GM21528 (cell line): ENCODE results near the gene POLN.

Experiments
- ATAC-seq: cut with Tn5 transposase; IDR thresholded peaks from one replicate; pipeline ENCODE4 v1.9.1; 2021; ENCODE audit warnings: mild to moderate bottlenecking, moderate library complexity; ENCODE audit not compliant: unreplicated experiment, low FRiP score

POLN gene

DNA sequence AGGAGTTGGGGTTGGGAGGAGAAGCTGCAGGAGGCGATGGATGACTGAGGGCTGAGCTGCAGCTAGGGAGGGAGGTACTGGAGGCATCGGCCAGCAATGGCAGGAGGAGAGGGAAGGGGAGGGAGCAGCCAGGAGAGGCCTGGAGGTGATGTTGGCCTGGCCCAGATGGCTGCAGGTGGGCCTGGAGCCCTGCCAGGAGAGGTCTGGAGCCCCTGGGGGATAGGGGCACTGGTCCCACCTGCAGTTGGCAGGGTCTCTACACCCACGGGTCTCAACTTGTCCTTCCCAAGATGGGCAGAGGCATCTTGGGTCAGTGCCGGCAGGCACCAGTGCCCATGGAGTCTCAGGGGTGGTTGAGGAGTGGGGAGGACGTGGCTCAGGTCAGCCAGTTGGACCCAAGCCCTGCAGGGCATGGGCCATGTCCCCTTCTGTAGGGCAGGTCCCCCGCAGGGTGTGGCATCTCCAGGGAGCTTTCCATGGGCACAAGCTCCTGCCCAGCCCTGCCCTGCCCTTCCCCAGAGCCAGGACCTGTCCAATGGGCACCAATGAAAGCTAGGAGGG, 22.6 kb upstream of the POLN start:
- ATAC-seq, result no peak

DNA sequence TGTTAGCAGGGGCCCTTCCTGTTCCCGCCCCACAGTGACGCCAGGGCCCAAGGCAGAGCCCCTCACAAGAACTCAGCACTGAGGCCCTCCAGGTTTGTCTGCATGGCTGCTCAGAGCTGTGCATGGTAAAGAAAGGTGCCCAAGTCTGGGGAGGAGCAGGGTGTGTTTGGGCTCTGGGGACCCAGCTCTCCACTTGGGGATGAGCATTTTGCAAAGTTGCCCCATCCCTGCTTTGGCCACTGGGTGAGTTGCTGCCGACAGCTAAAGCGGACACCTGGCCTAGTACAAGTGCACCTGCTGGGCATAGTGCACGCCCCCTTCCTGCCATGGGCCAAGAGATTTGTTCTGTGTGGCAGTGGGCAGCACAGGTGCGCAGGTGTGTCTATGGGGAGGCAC, 22.0 kb upstream of the POLN start:
- no peak for ATAC-seq

DNA sequence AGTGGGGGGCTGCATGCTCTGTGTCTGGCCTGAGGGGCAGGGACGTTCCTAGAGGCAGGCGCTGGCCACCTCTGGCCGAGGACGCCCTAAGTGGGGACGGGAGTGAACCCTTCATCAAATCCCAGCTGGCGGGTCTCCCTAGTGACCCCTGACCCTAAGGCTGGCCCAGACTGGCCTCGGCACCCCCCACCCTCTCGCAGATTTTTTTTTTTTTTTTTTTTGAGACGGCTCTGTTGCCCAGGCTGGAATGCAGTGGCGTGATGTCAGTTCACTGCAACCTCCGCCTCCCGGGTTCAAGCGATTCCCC, 21.0 kb upstream of the POLN start:
- ATAC-seq, result no peak

DNA sequence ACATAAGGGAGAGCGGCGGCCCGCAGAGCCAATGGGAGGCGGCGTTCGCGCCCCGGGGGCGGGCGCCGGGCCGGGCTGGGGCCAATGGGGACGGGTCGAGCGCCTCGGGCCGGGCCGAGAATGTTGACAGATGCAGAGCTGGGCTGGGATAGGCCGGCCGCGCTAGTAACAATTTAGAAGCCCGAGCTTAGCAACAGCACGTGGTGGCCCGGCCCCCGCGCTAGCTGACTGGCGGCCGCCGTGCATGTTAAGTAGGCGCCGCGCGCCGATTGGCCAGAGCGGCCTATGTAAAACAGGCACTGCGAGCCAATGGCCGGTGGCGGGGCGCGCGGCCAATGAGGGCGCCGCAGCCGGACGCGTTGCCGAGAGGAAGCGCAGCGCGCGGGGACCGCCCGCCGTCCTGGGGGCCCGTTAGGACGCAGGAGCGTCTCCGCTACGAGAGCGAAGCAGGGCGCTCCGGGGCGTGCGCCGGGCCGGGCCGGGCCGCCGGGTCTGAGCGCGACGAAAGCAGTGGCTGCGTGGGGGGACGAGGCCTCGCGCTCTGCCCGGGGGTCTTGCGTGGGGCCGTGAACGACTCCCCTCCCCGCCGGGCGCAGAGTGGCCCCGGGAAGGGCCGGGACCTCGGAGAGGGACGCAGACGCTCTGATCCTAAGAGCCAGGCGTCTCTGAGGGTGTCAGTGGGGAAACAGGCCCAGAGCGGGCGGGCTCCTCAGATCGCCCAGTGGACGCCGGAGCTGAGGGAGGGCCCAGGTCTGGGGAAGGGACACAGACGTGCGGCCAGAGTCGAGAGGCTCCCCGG, 20.4 kb upstream of the POLN start:
- peak; percentile 88 for ATAC-seq

DNA sequence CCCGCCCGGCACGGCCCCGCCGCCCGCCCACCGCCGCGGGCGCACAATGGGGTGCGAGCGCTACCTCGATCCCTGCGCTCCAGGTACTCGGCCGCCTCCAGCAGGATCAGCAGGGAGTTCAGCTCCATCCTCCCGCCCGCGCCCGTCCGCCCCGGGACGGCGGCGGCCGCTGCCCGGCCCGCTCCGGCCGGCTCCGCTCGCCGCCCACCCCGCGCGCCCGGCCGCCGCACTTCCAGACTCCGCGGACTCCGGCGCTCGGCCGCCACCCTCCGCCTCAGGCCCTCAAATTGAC, 19.9 kb upstream of the POLN start, which contains the start of gene MXD4:
Gene MXD4 (minus strand): TSS at position 257 of the 292 bp plus-strand sequence. CDS start 129 bp downstream, at position 128.
- peak; percentile 2 for ATAC-seq

DNA sequence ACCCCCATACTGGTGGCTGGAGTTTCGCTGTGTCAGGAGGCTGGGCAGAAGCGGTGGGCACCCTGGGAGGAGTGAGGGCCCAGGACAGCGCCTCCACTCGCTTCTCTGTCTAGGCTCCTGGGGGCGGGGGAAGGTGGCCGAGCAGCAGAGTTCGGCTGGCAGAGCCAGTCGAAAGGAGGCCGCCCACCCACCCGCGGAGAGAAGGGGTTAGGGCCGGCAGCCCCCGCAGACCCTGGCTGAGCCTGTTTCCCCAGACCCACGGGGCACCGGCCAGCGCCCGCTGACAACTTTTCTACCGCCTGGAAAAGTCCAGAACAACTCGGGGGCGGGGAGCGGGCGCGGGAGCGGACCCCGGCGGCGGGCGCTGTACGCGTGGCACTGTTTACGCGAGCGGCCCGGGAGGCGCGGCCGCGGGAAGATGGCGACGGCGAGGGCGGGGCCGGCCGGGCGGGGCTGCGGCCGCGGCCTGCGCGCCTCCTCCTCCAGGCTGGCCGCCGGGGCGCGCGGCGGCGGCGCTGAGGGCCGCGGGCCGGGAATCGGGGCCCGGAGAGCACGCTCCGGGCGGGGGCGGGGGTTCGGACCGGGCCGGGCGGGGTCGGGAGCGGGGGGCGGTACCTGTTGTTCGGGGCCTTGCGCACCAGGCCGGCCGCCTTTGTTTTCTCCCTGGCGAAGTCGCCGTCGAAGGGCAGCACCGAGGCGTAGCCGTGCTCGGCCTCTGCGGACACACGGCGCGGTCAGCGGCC, 19.4 kb upstream of the POLN start:
- no peak for ATAC-seq

DNA sequence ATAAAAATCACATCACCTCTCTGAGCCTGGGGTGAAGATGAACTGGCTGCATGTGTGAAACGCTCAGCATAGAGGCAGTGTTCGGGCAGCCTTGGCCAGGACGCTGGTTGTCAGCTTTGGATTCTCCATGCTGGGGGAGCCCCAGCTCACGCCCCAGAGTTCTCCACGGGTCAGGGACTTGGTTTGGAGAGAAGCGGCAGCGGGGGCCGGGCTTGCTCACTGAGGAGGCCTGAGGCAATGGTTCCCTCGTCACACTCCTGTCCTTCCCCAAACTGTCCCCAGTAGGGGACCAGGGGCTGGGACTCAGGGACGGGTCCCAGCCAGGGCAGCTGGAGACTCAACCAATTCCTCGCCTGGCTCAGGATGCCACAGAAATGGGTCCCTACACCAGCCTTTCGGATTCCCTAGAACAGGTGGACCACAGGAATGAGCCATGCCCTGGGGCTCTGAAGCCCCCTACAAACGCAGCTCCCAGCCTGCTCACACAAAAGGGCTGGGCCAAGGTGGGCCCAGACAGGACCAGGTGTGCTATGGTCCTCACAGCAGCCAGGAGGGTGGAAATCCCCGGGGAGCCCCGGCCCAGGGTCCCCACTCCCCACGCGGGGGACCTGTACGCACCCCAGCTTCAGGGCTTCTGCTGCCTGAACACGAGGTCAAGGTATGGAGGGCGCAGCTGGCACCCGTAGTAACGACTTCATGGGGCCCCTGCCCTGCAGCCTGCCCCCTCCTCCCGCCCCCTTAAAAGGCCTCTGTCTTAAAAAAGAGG, 18.6 kb upstream of the POLN start:
- no peak for ATAC-seq

DNA sequence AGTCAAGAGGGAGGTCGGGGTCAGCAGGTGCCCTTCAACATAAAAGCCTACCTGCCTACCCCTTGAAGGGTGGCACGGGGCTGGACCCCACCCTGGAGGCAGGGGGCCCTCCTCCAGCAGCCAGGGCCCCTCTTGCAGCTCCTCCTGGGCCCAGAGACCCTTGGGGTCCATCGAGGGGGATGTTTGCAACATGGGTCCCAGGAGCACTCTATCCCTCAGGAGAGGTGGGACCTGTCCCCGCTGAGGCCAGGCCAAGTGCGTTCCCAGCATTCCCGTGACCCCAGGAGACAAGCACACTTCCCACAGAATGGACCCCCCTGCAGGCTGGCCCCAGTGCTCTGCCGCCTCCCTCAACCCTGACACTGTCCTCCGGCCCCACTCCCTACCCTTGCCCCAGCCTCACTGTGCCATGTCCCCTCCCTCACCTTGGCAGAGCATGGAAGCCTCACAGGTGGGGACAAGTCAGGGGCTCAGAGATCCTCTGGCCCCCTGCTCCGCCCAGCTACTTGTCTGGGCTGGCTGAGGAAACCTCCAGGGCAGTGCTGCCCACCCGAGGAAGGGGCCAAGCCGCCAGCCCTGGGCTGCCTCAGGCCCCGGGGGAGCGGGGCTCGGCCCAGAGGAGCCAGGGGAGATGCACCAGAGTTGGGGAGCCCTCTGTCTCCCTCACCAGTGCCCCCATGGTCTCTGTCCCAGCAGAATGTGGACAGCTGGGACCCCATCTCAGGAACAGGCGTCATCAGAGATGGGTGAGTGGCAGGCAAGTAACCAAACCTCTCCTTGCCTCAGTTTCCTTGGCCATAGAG, 17.8 kb upstream of the POLN start:
- no peak for ATAC-seq

DNA sequence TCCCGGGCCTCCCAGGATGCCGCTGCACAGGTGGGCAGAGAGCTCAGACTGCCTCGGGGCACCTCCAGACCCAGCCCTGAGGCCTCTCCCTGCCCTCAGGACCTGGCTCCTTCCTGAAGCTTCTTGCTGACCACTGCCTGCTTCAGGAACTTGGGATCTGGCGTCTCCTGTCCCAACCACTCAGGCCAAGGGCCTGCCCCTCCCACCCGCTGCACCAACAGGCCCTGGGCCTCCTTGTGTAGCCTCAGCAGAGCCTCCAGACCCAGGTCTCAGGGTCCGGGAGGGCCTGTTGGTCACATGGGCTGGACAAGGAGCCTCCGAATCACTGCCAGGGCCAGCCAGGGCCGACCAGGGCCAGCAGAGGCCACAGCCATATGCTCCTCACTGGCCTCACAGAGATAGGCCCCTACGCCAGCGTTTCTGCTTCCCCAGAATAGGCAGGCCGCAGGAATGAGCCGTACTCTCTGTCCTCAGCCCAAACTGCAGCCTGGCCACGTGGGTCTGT, 17.2 kb upstream of the POLN start:
- ATAC-seq, result no peak

DNA sequence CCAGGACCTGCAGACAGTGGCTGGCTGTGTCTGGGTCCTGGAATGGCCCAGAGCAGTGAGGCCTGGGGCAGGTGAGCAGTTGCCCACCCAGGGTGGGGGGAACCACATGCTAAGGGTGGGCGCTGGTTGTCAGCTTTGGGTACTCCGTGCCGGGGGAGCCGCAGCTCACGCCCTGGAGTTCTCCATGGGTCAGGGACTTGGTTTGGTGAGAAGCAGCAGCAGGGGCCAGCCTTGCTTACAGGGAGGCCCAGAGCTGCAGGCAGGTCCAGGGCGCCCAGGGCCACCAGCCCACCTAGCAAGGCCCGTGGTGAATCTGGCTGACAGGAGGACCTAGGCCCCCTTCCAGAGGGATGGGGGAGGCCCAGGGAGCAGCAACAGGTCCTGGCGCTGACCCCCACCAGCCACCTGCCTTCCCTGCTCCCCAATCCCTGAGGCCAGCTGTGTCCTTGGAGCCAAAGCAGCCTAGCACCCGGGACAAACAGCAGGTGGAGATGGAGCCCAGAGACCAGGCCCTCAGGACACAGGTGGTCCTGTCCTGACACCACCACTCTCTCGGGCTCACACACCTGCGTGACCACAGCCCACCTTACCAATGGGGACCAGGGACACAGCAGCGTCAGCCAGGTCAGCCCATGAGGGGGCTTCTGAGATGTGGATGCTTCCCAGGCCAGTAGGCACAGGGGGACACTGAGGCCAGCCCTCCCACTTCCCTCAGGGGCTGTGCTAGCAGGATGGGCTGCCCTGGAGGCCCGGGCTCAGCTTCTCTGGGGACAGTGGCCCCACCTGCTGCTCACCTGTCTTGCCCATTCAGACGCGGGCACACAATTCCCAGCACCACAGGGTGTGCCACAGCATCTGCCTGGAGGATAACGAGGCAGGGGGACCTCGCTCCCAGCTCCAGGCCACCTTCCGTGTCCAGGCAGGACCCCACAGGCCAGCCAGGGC, 16.4 kb upstream of the POLN start:
- ATAC-seq, result no peak

DNA sequence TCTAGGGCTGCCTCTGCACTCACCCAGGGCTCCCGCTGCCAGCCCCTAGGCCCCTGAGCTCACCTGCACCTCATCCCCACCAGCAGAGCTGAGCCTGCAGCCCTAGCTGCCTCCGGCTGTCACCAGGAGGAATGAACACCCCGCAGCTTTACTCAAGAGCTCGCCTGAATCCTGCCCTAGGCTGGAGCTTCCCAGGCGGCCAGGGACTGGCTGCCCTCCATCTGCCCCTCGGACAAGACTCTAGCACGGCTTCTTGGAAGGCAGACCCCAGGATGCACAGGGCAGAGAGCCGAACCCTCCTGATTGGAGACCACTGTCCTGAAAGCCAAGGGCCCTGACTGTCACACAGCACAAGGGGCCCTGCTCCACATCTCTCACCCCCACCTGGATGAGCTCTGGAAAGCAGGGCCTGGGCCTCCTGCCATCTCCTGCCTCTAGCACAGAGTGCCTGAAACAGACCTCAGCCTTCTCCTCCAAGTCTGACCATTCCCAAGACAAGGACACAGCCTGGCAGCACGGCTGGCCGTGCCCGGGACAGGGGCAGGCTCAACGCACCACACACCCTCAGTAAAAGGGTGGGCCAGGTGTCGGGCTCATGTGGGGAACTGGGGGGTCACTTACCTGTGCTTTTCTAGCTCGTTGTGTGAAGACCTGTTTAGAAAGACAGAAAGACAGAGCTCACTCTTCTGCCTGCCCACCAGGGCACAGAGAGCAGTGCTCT, 15.6 kb upstream of the POLN start:
- ATAC-seq, result no peak

DNA sequence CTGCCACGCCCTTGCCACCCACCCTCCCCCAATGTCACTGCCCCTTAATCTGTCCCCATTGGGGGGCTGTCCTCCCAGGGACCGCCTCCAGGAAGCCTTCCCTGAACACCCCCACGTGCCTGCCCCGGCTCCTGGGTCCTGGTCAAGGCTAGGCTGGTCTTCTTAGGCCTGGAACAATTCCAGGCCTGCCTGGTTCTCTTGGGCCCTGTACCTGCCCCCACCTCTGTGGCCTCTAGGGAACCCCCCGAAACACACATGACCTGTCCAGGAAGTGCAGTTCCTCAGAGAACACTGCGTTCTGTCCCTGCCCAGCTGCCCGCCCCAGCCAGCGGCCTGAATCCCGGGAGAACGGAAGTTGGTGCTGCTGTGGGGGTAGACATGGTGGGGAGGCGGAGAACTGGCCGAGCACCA, 14.9 kb upstream of the POLN start:
- no peak for ATAC-seq

DNA sequence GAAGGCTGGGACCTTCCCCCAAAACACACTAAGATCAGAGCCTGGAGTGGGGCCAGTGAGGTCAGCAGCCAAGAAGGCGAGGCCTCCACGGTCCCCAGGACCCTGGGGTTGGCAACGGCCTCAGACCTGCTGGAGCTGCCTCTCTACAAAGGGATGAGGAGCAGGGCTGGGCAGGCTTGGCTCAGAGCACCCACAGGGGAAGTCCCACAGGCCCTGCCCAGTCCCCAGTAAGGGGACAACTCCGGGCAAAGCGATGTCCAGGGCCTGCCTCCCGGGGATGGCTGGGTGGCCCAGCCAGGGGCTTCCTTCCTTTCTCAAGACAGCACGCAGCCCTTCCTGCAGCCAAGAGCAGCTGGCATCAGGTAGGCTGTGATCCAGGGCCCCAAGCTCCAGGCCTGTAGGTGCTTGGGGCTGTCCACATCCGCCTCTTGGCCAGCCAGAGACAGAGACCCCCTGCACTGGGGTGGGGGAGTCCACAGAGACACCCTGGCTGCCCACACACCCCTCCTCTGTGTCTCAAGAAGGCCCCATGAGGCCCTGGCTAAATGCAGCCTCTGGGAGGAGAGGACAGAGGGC, 14.3 kb upstream of the POLN start:
- ATAC-seq, result no peak

DNA sequence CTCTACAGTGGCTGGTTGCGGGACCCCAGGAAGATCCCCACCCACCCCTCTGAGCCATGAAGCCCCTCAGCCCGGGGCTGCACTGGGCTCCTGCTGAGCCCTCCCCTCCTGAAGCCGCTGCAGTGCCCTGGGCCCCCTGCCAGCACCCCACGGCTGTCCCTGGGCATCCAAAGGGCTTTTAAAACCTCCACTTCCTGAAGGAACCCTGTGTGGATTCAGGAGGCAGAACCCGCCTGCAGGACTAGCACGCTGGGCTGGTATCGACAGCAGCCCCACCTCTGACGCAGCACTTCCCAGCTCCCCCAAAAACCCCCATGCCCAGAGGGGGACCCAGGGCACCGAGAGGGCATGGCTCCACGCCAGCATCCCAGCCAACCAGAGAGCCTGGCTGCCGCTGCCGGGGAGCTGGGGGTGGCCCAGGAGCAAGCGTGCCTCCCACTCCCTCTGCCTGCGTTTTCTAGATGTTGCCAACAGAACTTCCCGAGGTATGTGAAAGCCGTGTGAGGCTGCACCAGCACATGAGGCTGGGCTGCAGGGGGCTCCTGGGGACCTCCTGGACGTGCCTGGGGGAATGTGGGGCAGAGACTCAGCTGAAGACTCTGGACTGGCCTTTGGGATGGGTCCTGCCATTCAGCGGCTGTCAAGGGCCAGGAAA, 13.7 kb upstream of the POLN start:
- no peak for ATAC-seq

DNA sequence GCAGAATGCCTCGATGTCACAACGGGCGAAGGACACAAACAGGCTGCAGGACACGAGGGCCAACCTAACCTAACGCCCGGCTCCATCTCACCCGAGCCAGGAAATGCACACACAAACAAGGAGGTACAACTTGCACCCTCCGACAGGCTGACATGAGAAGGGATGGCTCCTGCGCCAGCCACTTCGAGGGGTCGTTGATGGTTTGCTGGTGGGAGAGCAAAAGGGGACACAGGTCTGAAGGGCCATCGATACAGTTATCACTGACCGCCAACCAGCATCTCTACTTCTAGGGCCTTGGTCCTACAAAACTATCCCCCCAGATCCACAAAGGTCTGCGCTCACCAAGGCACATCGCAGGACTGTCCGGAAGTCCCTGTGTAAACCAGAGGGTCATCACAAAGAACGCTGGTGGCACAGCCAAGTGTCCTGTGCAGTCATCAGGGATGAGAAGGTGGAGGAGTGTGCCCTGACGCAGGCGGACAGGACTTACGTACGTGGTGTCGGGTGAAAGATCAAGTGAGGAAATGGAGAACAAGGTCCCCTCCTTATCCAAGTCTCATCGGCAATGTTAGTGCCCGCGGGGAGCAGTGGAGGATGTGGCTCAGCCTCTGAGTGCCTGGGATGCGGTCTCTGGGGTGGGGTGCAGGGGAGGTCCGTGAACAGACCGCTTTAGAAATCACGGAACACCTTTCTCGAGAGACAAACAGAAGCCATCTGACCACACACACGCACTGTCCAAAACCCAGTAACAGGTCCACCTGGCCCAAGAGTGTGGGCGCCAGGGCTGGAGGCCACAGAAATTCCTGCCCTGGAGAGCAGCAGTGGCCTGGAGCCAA, 13.0 kb upstream of the POLN start:
- ATAC-seq, result no peak

DNA sequence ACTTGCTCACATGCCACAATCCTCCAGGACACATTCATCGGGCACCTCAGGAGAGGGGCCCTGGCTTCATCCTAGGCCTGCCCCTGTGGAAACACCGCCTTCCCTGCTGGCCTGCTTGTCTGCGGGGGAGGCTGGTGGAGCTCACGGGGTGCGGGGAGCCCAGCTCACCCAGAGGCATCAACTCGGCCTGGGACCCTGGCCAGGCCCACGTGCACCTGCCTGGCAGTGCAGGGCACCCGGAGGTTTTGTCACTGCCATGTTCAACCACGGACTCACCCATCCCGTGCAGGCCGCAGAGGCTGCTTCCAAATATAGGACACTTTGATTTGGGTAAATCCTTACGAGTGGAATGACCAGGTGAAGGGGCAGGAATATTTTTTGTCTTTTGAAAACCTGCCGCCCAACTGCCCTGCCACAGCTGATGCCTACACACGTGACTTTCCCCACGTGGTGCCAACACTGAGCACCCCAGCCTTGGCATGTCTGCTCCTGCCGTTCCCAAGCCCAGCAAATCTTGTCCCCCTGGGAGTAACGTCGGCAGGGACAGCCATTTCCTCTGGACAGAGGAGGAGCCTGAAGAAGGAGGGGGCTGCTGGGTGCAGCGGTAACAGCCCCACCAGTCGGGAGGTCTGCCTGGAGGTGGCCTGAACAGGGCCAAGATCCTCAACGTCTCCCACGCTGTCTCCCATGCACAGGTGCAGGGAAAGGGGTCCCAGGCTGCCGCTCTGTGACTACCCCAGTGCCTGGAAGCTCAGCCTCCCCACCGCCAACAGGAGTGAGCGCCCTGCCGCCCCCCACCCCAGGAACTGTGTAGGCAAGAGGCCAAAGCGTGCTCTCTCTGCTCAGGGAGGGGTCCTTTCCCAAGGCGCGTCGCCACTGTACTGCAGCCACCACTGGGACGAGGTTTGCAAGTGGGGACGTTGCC, 11.5 kb upstream of the POLN start:
- ATAC-seq, result no peak
